ENCODE results near the gene RPRD2. TPM values are rescaled to one million over a fixed set of nuclear protein-coding genes. Genes with fewer than 3 reads are reported as not detected.

Gene RPRD2
- total and polyA plus RNA-seq, 11 donors: 6.4 to 33.4 (median 22.6) TPM

- peak in 1 of 2 donors; percentile 65 for TF ChIP-seq POLR2A (IDR thresholded peaks at IDR 0.05)
- TF ChIP-seq, protein P1, sequence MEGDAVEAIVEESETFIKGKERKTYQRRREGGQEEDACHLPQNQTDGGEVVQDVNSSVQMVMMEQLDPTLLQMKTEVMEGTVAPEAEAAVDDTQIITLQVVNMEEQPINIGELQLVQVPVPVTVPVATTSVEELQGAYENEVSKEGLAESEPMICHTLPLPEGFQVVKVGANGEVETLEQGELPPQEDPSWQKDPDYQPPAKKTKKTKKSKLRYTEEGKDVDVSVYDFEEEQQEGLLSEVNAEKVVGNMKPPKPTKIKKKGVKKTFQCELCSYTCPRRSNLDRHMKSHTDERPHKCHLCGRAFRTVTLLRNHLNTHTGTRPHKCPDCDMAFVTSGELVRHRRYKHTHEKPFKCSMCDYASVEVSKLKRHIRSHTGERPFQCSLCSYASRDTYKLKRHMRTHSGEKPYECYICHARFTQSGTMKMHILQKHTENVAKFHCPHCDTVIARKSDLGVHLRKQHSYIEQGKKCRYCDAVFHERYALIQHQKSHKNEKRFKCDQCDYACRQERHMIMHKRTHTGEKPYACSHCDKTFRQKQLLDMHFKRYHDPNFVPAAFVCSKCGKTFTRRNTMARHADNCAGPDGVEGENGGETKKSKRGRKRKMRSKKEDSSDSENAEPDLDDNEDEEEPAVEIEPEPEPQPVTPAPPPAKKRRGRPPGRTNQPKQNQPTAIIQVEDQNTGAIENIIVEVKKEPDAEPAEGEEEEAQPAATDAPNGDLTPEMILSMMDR (IDR thresholded peaks at IDR 0.05): no peak
- Histone ChIP-seq H3K4me3 (peak within 1 kb of the TSS; percentile 55 to 86 (median 63)), H3K36me3 (peaks cover 0 to 31% (median 3%) of the 10 kb centered on the region in 9 donors), H3K4me1 (peaks cover 0 to 16% (median 11%) of the 10 kb centered on the region in 12 donors), H3K27ac (peak within 1 kb of the TSS; percentile 72 to 93 (median 85)), H3K9me3 (no peaks in the 10 kb centered on the region), H3K27me3 (no peaks in the 10 kb centered on the region)
- 0 to 1% (median 1%) methylated on average over 41 to 54 of the region's 54 CpGs for WGBS, 4 donors
- intact Hi-C loops (cut with DNase I): loop anchor here in 2 of 10 donors (1.0 to 5.0 kb wide), 2 partner anchors 28 to 43 kb away; partner anchors contain the start of gene TARS2 (in 1 of the 2)
- ATAC-seq (peak; percentile 99), DNase-seq (peak; percentile 97 to 99 (median 98))
Observed at GRCh38 chr1:150515328-150516049, 151.5 kb downstream of the RPRD2 start, which contains the start of gene FALEC. Gene FALEC, plus strand, starts transcription at chr1:150515752.

DNA sequence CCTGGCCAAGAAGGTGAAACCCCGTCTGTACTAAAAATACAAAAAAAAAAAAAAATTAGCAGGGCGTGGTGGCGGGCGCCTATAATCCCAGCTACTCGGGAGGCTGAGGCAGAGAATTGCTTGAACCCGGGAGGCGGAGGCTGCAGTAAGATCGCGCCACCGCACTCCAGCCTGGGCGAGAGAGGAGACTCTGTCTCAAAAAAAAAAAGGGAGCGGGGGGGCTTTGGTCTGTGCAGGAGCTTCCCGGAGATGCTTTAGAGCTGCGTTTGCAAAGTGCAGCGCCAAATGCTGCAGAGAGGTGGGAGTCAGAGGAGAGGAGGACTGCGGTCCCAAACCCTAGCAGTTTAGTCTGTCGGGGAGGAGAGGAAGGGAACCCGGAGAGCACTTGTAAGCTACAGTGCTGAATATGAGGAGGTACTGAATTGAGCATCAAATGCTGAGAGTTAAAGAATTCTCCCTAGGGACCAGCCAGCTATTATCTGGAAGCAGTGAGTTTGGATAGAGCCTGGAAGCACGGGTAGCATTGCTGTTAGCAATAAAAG lies 152.2 kb downstream of the RPRD2 start:
- intact Hi-C loops (cut with DNase I): loop anchor here in 1 of 10 donors (5.0 kb wide), 1 partner anchor 44 kb away; no protein-coding TSS in a partner anchor
- DNase-seq (no peak), ATAC-seq (peak in 1 of 4 donors; percentile 1)
- WGBS, 4 donors: 2 to 3% (median 3%) methylated on average over 19 of the region's 19 CpGs
- Histone ChIP-seq H3K27ac (peak overlapping the region; percentile 61 to 93 (median 84)), H3K4me1 (peaks cover 0 to 16% (median 10%) of the 10 kb centered on the region in 12 donors), H3K27me3 (no peaks in the 10 kb centered on the region), H3K9me3 (no peaks in the 10 kb centered on the region), H3K36me3 (peaks cover 0 to 26% (median 3%) of the 10 kb centered on the region in 9 donors), H3K4me3 (peak overlapping the region; percentile 12 to 86 (median 63))
- TF ChIP-seq, protein P1 (IDR thresholded peaks at IDR 0.05): no peak
- TF ChIP-seq POLR2A (IDR thresholded peaks at IDR 0.05): no peak

GRCh38 chr1:150516616-150517015 lies 152.7 kb downstream of the RPRD2 start:
- Histone ChIP-seq H3K4me3 (peak overlapping the region in 5 of 12 donors; percentile 57 to 76 (median 65)), H3K9me3 (no peaks in the 10 kb centered on the region), H3K4me1 (peaks cover 0 to 16% (median 10%) of the 10 kb centered on the region in 12 donors), H3K27ac (peak overlapping the region in 7 of 12 donors; percentile 76 to 93 (median 87)), H3K36me3 (peaks cover 0 to 21% (median 0%) of the 10 kb centered on the region in 9 donors), H3K27me3 (no peaks in the 10 kb centered on the region)
- TF ChIP-seq, protein P1 (IDR thresholded peaks at IDR 0.05): no peak
- no peak for TF ChIP-seq POLR2A (IDR thresholded peaks at IDR 0.05)
- 54 to 56% (median 55%) methylated on average over 4 of the region's 4 CpGs for WGBS, 4 donors
- intact Hi-C loops (cut with DNase I): loop anchor here in 1 of 10 donors (5.0 kb wide), 1 partner anchor 44 kb away; no protein-coding TSS in a partner anchor
- DNase-seq (no peak), ATAC-seq (no peak)
